ENCODE measurements around the gene ZNF316. TPM values are rescaled to one million over a fixed set of nuclear protein-coding genes. Genes with fewer than 3 reads are reported as not detected.

ZNF316 gene
- total and polyA plus RNA-seq, 8 donors: 12.4 to 52.6 (median 17.0) TPM

DNA sequence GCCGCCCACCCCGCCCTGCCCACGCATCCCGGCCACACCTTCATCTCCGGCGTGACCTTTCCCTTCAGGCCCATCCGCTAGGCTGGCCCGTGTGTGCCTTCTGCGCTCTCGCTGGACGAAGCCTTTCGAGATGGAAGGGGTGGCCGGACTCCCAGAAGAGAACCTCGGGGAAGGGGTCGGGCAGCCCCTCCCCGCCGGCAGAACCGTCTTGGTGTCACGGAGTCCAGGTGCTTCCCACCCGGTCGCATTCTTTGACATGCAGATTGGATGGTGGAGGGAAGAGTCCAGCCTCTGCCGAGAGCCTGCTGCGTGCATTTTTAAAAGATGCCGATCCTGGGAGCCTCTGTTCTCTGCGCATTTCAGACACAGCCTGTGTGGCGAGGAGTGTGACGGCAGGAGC is 29.0 kb upstream of the ZNF316 start:
- Histone ChIP-seq H3K9me3 (no peaks in the 10 kb centered on the region), H3K36me3 (no peaks in the 10 kb centered on the region)

DNA sequence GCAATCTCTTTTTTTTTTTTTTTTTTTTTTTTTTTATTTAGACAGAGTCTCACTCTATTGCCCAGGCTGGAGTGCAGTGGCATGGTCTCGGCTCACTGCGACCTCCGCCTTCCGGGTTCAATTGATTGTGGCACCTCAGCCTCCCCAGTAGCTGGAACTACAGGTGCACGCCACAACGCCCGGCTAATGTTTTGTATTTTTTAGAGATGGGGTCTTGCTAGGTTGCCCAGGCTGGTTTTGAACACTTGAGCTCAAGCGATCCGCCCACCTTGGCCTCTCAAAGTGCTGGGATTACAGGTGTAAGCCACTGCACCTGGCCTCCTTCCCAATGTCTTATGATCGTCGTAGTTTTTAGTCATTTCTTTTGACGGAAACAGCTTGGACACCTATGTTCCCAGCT is 28.3 kb upstream of the ZNF316 start:
- H3K27me3 ChIP-seq: no peaks in the 10 kb centered on the region
- DNase-seq (no peak), ATAC-seq (no peak), FAIRE-seq (no peak)
- intact Hi-C loops (cut with DNase I): no loop called here
- H3K4me1 ChIP-seq: no peaks in the 10 kb centered on the region
- WGBS, 2 donors: 93 to 94% methylated on average over 12 of the region's 12 CpGs
- H3K27ac ChIP-seq: no peak overlapping the region
- no peak overlapping the region for H3K4me3 ChIP-seq
- TF ChIP-seq, protein P1, sequence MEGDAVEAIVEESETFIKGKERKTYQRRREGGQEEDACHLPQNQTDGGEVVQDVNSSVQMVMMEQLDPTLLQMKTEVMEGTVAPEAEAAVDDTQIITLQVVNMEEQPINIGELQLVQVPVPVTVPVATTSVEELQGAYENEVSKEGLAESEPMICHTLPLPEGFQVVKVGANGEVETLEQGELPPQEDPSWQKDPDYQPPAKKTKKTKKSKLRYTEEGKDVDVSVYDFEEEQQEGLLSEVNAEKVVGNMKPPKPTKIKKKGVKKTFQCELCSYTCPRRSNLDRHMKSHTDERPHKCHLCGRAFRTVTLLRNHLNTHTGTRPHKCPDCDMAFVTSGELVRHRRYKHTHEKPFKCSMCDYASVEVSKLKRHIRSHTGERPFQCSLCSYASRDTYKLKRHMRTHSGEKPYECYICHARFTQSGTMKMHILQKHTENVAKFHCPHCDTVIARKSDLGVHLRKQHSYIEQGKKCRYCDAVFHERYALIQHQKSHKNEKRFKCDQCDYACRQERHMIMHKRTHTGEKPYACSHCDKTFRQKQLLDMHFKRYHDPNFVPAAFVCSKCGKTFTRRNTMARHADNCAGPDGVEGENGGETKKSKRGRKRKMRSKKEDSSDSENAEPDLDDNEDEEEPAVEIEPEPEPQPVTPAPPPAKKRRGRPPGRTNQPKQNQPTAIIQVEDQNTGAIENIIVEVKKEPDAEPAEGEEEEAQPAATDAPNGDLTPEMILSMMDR (IDR thresholded peaks at IDR 0.05): no peak
- no peaks in the 10 kb centered on the region for H3K36me3 ChIP-seq
- H3K9me3 ChIP-seq: no peaks in the 10 kb centered on the region

More for the DNA sequence above, 29.0 kb upstream of the ZNF316 start:
- FAIRE-seq (no peak), DNase-seq (no peak), ATAC-seq (no peak)
- 91 to 93% methylated on average over 27 of the region's 27 CpGs for WGBS, 2 donors
- Histone ChIP-seq H3K4me1 (no peaks in the 10 kb centered on the region), H3K27me3 (no peaks in the 10 kb centered on the region), H3K27ac (no peak overlapping the region), H3K4me3 (no peak overlapping the region)
- TF ChIP-seq, protein P1 (IDR thresholded peaks at IDR 0.05): no peak
- intact Hi-C loops (cut with DNase I): no loop called here

GRCh38 chr7:6612819-6613218 is 24.3 kb upstream of the ZNF316 start:
- Histone ChIP-seq H3K9me3 (no peaks in the 10 kb centered on the region), H3K27ac (no peak overlapping the region), H3K4me1 (no peaks in the 10 kb centered on the region), H3K4me3 (no peak overlapping the region), H3K27me3 (no peaks in the 10 kb centered on the region), H3K36me3 (no peaks in the 10 kb centered on the region)
- intact Hi-C loops (cut with DNase I): no loop called here
- ATAC-seq (no peak), DNase-seq (no peak), FAIRE-seq (no peak)
- TF ChIP-seq, protein P1 (IDR thresholded peaks at IDR 0.05): no peak
- 50 to 67% methylated on average over 6 to 7 of the region's 7 CpGs for WGBS, 2 donors

DNA sequence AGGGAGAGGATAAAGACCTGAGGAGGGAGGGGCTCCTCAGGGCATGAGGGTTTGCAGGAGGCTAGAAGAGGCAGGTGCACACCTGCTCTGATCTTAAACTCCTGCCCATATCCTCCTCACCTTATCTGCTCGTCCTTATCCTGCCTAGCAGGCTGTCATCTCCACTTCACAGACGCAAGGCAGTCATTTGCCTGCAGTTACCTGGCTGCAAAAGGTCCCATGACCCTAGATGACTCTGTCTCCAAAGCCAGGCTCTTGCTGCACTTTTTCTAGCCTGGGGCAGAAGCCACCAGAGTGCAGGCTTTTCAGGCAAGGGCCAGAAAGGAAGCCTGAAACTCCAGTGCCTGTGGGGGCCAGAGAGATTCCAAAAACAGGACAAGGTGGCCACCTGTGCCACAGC is 23.4 kb upstream of the ZNF316 start:
- H3K27me3 ChIP-seq: no peaks in the 10 kb centered on the region
- no peaks in the 10 kb centered on the region for H3K4me1 ChIP-seq
- ATAC-seq (no peak), FAIRE-seq (no peak), DNase-seq (no peak)
- no peaks in the 10 kb centered on the region for H3K9me3 ChIP-seq
- TF ChIP-seq, protein P1 (IDR thresholded peaks at IDR 0.05): no peak
- no peaks in the 10 kb centered on the region for H3K36me3 ChIP-seq
- H3K27ac ChIP-seq: no peak overlapping the region
- 10 to 11% methylated on average over 2 of the region's 2 CpGs for WGBS, 2 donors
- H3K4me3 ChIP-seq: no peak overlapping the region
- intact Hi-C loops (cut with DNase I): no loop called here

- Histone ChIP-seq H3K27ac (peak within 1 kb of the TSS in 2 of 4 donors; percentile 10 to 15), H3K4me1 (no peaks in the 10 kb centered on the region), H3K9me3 (no peaks in the 10 kb centered on the region), H3K27me3 (no peaks in the 10 kb centered on the region), H3K36me3 (no peaks in the 10 kb centered on the region), H3K4me3 (peak within 1 kb of the TSS; percentile 55 to 69 (median 65))
- DNase-seq: peak in 4 of 6 donors; percentile 26 to 76 (median 33)
- peak; percentile 37 to 65 (median 46) for ATAC-seq
- no peak for FAIRE-seq
- WGBS, 2 donors: 6 to 7% methylated on average over 62 to 91 of the region's 91 CpGs
- TF ChIP-seq, protein P1 (IDR thresholded peaks at IDR 0.05): no peak
- intact Hi-C loops (cut with DNase I): no loop called here
These were observed 22.0 kb upstream of the ZNF316 start, which contains the start of gene ZNF853 for GRCh38 chr7:6614953-6615722. Gene ZNF853, plus strand, starts transcription at chr7:6615610. Its CDS starts 565 bp downstream, at chr7:6616175.

Data from pancreas (tissue), 10 donors.